Suprapubic skin (tissue), 4 donors: ENCODE results near the gene KRT8. TPM values are rescaled to one million over a fixed set of nuclear protein-coding genes. Genes with fewer than 3 reads are reported as not detected.

Experiments
- DNase-seq, 2 donors: peaks; one replicate each; pipeline ENCODE4 v3.0.0-alpha.2; 2019; ENCODE audit warnings: low spot score in 2 of 2
- H3K27ac ChIP-seq: fragments of 200-600 bp; sonication (generic); one replicate; pipeline ENCODE4 v1.5.1; 2019
- H3K27me3 ChIP-seq: fragments of 200-600 bp; sonication (generic); one replicate; pipeline ENCODE4 v1.5.1; 2019
- H3K36me3 ChIP-seq: fragments of 200-600 bp; sonication (generic); one replicate; pipeline ENCODE4 v1.5.1; 2019
- H3K4me1 ChIP-seq: fragments of 200-600 bp; sonication (generic); one replicate; pipeline ENCODE4 v1.5.1; 2019
- H3K4me3 ChIP-seq: fragments of 200-600 bp; sonication (generic); one replicate; pipeline ENCODE4 v1.5.1; 2019; ENCODE audit warnings: mild to moderate bottlenecking
- H3K9me3 ChIP-seq: fragments of 200-600 bp; sonication (generic); one replicate; pipeline ENCODE4 v1.5.1; 2019
- CTCF ChIP-seq, 2 donors: fragments of 200-600 bp in 1 of 2; fragments of 450-650 bp in 1 of 2; sonication (generic) in 1 of 2; IDR thresholded peaks; one replicate each; pipeline ENCODE4 v1.5.1; 2016 to 2019; ENCODE audit warnings: antibody characterized with exemption in 2 of 2, mild to moderate bottlenecking in 1 of 2, moderate library complexity in 1 of 2
- EP300 ChIP-seq: sonication (generic); formaldehyde crosslinking; IDR thresholded peaks from one replicate; pipeline ENCODE4 v1.6.1; 2017; ENCODE audit warnings: antibody characterized with exemption
- POLR2A ChIP-seq, 2 donors: fragments of 450-650 bp; IDR thresholded peaks; one replicate each; pipeline ENCODE4 v1.6.1; 2017; ENCODE audit warnings: antibody characterized with exemption in 2 of 2, mild to moderate bottlenecking in 2 of 2, moderate library complexity in 2 of 2
- POLR2AphosphoS5 ChIP-seq, 3 donors: sonication (generic); formaldehyde crosslinking; IDR thresholded peaks; one replicate each; pipeline ENCODE4 v1.6.1; 2017; ENCODE audit warnings: antibody characterized with exemption in 3 of 3
- WGBS: methylation state at CpG from one replicate; pipeline ENCODE4 v1.1.5; 2018; 5-methylcytosine and 5-hydroxymethylcytosine counted together
- total RNA-seq, 4 donors: library from RNA; depleted of rRNA; stranded (reverse); fragments of >200 nt; gene quantifications; one replicate each; pipeline ENCODE4 v1.1.0, GENCODE V29; 2016

Gene KRT8
- total RNA-seq, 4 donors from 2014 or later: 49.4 to 93.7 (median 65.9) TPM

- DNase-seq: no peak
- WGBS: 55% methylated on average over 13 of the region's 13 CpGs
- H3K36me3 ChIP-seq: no peaks in the 10 kb centered on the region
- TF ChIP-seq CTCF (IDR thresholded peaks at IDR 0.05): no peak
- H3K4me3 ChIP-seq: no peak overlapping the region
- no peaks in the 10 kb centered on the region for H3K9me3 ChIP-seq
- H3K27ac ChIP-seq: no peak overlapping the region
- H3K27me3 ChIP-seq: peaks cover 41% of the 10 kb centered on the region
- H3K4me1 ChIP-seq: peaks cover 7% of the 10 kb centered on the region
Measured at GRCh38 chr12:52945389-52946232, 40.7 kb upstream of the KRT8 start.

GRCh38 chr12:52944683-52945388, 40.0 kb upstream of the KRT8 start:
- 83% methylated on average over 8 of the region's 8 CpGs for WGBS
- no peaks in the 10 kb centered on the region for H3K36me3 ChIP-seq
- peaks cover 7% of the 10 kb centered on the region for H3K4me1 ChIP-seq
- no peaks in the 10 kb centered on the region for H3K9me3 ChIP-seq
- TF ChIP-seq POLR2A (IDR thresholded peaks at IDR 0.05): no peak
- TF ChIP-seq CTCF (IDR thresholded peaks at IDR 0.05): no peak
- TF ChIP-seq EP300: no peak
- TF ChIP-seq POLR2AphosphoS5 (IDR thresholded peaks at IDR 0.05): no peak
- H3K4me3 ChIP-seq: no peak overlapping the region
- peaks cover 34% of the 10 kb centered on the region for H3K27me3 ChIP-seq
- H3K27ac ChIP-seq: no peak overlapping the region
- no peak for DNase-seq

- DNase-seq: no peak
- peaks cover 20% of the 10 kb centered on the region for H3K27me3 ChIP-seq
- H3K27ac ChIP-seq: no peak overlapping the region
- TF ChIP-seq POLR2A (IDR thresholded peaks at IDR 0.05) (no peak), CTCF (IDR thresholded peaks at IDR 0.05) (no peak), POLR2AphosphoS5 (IDR thresholded peaks at IDR 0.05) (no peak), EP300 (no peak)
- 85% methylated on average over 3 of the region's 3 CpGs for WGBS
- H3K4me3 ChIP-seq: no peak overlapping the region
- no peaks in the 10 kb centered on the region for H3K9me3 ChIP-seq
- no peaks in the 10 kb centered on the region for H3K4me1 ChIP-seq
- H3K36me3 ChIP-seq: no peaks in the 10 kb centered on the region
Measured at GRCh38 chr12:52942901-52943181, 38.0 kb upstream of the KRT8 start.

GRCh38 chr12:52942066-52942900, 37.4 kb upstream of the KRT8 start:
- no peak for TF ChIP-seq CTCF (IDR thresholded peaks at IDR 0.05)
- TF ChIP-seq EP300: no peak
- no peak for TF ChIP-seq POLR2A (IDR thresholded peaks at IDR 0.05)
- TF ChIP-seq POLR2AphosphoS5 (IDR thresholded peaks at IDR 0.05): no peak
- WGBS: 89% methylated on average over 11 of the region's 11 CpGs
- Histone ChIP-seq H3K4me3 (no peak overlapping the region), H3K27me3 (peaks cover 20% of the 10 kb centered on the region), H3K9me3 (no peaks in the 10 kb centered on the region), H3K4me1 (no peaks in the 10 kb centered on the region), H3K27ac (no peak overlapping the region), H3K36me3 (no peaks in the 10 kb centered on the region)
- no peak for DNase-seq

- H3K27ac ChIP-seq: no peak overlapping the region
- TF ChIP-seq CTCF (IDR thresholded peaks at IDR 0.05): no peak
- TF ChIP-seq POLR2AphosphoS5 (IDR thresholded peaks at IDR 0.05): no peak
- no peak for TF ChIP-seq EP300
- TF ChIP-seq POLR2A (IDR thresholded peaks at IDR 0.05): no peak
- no peak overlapping the region for H3K4me3 ChIP-seq
- H3K4me1 ChIP-seq: peaks cover 12% of the 10 kb centered on the region
- 73% methylated on average over 1 of the region's 1 CpG for WGBS
- DNase-seq: no peak
- peaks cover 7% of the 10 kb centered on the region for H3K27me3 ChIP-seq
- H3K9me3 ChIP-seq: no peaks in the 10 kb centered on the region
- no peaks in the 10 kb centered on the region for H3K36me3 ChIP-seq
Measured at GRCh38 chr12:52929538-52929937, 24.7 kb upstream of the KRT8 start.
